Measurements from ENCODE around the gene INTS3. TPM values are rescaled to one million over a fixed set of nuclear protein-coding genes. Genes with fewer than 3 reads are reported as not detected.

The INTS3 gene
- total and polyA plus RNA-seq, 10 of the 15 experiments (the other 5 are each of a cell fraction or from before 2014, with no cell fraction given) = 12.6 to 87.4 (median 30.8) TPM

DNA sequence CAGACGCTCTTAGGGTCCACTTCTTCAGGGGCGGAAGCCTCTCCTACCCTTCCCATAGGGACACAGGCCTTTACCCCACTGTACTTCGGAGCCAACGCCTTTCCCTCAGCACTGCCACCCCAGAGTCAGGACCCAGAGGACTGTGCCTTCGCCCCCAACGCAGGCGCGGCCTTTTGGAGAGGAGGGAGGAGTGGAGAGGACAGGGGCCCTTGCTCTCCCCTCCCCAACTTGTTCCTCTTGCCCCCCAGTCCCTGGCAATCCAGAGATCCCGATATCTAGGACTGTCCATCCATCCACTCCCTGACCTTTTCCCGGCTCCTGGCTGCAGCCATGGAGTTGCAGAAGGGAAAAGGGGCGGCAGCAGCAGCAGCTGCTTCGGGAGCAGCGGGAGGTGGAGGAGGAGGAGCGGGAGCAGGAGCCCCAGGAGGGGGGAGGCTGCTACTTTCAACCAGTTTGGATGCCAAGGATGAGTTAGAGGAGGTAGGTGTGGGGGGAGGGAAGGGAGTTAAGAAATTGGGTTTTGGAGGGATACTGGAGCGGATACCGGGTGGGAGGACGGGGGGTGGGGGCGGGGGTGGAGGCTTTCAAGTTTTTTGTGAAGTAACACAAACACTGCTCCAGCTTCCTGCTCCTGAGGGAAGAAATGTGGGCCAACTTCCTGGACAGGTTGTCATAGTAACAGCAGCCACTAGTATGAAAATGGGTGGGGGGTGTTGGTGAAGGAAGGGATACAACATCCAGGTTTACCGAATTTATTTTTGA is 636 bp downstream of the INTS3 start (continued):
- TF ChIP-seq, protein P1, sequence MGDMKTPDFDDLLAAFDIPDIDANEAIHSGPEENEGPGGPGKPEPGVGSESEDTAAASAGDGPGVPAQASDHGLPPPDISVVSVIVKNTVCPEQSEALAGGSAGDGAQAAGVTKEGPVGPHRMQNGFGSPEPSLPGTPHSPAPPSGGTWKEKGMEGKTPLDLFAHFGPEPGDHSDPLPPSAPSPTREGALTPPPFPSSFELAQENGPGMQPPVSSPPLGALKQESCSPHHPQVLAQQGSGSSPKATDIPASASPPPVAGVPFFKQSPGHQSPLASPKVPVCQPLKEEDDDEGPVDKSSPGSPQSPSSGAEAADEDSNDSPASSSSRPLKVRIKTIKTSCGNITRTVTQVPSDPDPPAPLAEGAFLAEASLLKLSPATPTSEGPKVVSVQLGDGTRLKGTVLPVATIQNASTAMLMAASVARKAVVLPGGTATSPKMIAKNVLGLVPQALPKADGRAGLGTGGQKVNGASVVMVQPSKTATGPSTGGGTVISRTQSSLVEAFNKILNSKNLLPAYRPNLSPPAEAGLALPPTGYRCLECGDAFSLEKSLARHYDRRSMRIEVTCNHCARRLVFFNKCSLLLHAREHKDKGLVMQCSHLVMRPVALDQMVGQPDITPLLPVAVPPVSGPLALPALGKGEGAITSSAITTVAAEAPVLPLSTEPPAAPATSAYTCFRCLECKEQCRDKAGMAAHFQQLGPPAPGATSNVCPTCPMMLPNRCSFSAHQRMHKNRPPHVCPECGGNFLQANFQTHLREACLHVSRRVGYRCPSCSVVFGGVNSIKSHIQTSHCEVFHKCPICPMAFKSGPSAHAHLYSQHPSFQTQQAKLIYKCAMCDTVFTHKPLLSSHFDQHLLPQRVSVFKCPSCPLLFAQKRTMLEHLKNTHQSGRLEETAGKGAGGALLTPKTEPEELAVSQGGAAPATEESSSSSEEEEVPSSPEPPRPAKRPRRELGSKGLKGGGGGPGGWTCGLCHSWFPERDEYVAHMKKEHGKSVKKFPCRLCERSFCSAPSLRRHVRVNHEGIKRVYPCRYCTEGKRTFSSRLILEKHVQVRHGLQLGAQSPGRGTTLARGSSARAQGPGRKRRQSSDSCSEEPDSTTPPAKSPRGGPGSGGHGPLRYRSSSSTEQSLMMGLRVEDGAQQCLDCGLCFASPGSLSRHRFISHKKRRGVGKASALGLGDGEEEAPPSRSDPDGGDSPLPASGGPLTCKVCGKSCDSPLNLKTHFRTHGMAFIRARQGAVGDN (IDR thresholded peaks at IDR 0.05) = no peak
- no peak for TF ChIP-seq YBX1 (IDR thresholded peaks at IDR 0.05)
- no peak for TF ChIP-seq ZNF274 (IDR thresholded peaks at IDR 0.05; ENCODE audit: insufficient read depth, insufficient read length)
- TF ChIP-seq SUZ12 (IDR thresholded peaks at IDR 0.05; ENCODE audit: unreplicated experiment) = no peak
- TF ChIP-seq NRF1 (conservative IDR thresholded peaks at IDR 0.05; ENCODE audit: low read depth, low read length) = no peak
- no peak for TF ChIP-seq SIX5 (IDR thresholded peaks at IDR 0.05; ENCODE audit: low read depth, low read length, severe bottlenecking)
- TF ChIP-seq IRF4 (IDR thresholded peaks at IDR 0.05; ENCODE audit: low read depth, low read length) = no peak
- TF ChIP-seq, protein P2, sequence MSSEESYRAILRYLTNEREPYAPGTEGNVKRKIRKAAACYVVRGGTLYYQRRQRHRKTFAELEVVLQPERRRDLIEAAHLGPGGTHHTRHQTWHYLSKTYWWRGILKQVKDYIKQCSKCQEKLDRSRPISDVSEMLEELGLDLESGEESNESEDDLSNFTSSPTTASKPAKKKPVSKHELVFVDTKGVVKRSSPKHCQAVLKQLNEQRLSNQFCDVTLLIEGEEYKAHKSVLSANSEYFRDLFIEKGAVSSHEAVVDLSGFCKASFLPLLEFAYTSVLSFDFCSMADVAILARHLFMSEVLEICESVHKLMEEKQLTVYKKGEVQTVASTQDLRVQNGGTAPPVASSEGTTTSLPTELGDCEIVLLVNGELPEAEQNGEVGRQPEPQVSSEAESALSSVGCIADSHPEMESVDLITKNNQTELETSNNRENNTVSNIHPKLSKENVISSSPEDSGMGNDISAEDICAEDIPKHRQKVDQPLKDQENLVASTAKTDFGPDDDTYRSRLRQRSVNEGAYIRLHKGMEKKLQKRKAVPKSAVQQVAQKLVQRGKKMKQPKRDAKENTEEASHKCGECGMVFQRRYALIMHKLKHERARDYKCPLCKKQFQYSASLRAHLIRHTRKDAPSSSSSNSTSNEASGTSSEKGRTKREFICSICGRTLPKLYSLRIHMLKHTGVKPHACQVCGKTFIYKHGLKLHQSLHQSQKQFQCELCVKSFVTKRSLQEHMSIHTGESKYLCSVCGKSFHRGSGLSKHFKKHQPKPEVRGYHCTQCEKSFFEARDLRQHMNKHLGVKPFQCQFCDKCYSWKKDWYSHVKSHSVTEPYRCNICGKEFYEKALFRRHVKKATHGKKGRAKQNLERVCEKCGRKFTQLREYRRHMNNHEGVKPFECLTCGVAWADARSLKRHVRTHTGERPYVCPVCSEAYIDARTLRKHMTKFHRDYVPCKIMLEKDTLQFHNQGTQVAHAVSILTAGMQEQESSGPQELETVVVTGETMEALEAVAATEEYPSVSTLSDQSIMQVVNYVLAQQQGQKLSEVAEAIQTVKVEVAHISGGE (CRISPR knock-in tag; IDR thresholded peaks at IDR 0.05) = no peak
- no peak for TF ChIP-seq ZNF217 (IDR thresholded peaks at IDR 0.05)
- TF ChIP-seq MTA2 (IDR thresholded peaks at IDR 0.05; ENCODE audit: low read depth) = no peak
- TF ChIP-seq NR2F1 (conservative IDR thresholded peaks at IDR 0.05) = no peak
- no peak for TF ChIP-seq JUND (IDR thresholded peaks at IDR 0.05; ENCODE audit: low read depth, low read length)
- no peak for TF ChIP-seq MEF2A (IDR thresholded peaks at IDR 0.05; ENCODE audit: insufficient read depth, low read depth, low read length)
- TF ChIP-seq, protein P3, sequence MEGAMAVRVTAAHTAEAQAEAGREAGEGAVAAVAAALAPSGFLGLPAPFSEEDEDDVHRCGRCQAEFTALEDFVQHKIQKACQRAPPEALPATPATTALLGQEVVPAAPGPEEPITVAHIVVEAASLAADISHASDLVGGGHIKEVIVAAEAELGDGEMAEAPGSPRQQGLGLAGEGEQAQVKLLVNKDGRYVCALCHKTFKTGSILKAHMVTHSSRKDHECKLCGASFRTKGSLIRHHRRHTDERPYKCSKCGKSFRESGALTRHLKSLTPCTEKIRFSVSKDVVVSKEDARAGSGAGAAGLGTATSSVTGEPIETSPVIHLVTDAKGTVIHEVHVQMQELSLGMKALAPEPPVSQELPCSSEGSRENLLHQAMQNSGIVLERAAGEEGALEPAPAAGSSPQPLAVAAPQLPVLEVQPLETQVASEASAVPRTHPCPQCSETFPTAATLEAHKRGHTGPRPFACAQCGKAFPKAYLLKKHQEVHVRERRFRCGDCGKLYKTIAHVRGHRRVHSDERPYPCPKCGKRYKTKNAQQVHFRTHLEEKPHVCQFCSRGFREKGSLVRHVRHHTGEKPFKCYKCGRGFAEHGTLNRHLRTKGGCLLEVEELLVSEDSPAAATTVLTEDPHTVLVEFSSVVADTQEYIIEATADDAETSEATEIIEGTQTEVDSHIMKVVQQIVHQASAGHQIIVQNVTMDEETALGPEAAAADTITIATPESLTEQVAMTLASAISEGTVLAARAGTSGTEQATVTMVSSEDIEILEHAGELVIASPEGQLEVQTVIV (IDR thresholded peaks at IDR 0.05; ENCODE audit: borderline replicate concordance, partially characterized antibody) = no peak
- no peak for TF ChIP-seq CHD4 (IDR thresholded peaks at IDR 0.05)
- no peak for TF ChIP-seq POU2F2 (IDR thresholded peaks at IDR 0.05; ENCODE audit: borderline replicate concordance, low read depth, low read length)
- TF ChIP-seq, protein P4, sequence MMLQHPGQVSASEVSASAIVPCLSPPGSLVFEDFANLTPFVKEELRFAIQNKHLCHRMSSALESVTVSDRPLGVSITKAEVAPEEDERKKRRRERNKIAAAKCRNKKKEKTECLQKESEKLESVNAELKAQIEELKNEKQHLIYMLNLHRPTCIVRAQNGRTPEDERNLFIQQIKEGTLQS (IDR thresholded peaks at IDR 0.05; ENCODE audit: borderline replicate concordance, extremely low read depth, low read depth, low read length) = no peak

All from GM12878 (cell line).